GM23248 (cell line): ENCODE data around the gene KNOP1.

Experiments used
- EZH2 ChIP-seq: fragments of 200-600 bp; sonication (generic); IDR thresholded peaks from 2 replicates; pipeline ENCODE4 v1.6.1; 2018; ENCODE audit warnings: antibody characterized with exemption, mild to moderate bottlenecking; ENCODE audit not compliant: insufficient read depth, poor library complexity, severe bottlenecking
- EZH2phosphoT487 ChIP-seq: fragments of 200-600 bp; sonication (generic); IDR thresholded peaks from 2 replicates; pipeline ENCODE4 v1.6.1; 2018; ENCODE audit warnings: antibody characterized with exemption, moderate library complexity, mild to moderate bottlenecking, low read depth; ENCODE audit not compliant: insufficient read depth

DNA sequence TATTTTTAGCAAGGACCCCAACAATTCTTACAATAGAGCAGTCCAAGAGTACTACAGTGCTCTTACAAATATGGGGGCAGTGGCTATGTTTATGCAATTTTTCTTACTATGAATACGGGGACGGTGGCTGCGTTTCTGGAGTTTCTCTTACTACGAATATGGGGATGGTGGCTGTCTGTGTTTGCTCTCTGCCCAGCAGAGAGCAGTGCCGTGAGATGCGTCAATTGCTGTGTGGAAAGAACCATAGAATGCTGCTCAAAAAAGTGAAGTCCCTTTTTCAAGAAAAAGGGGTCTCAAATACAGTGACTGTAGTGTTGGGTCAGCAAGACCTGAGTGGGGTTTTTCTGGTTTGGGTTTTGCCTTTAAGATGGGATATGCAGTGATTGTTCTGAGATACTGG lies 53.9 kb downstream of the KNOP1 start:
- no peak for TF ChIP-seq EZH2
- no peak for TF ChIP-seq EZH2phosphoT487
